Common myeloid progenitor, CD34-positive (primary cell): Measurements from ENCODE around the gene HOOK2.

Experiments
- CTCF ChIA-PET: fragments of 350-600 bp; sonication (Branson Sonifier 250); formaldehyde crosslinking; loops from one replicate; lab custom pipeline; 2021; ENCODE audit warnings: antibody characterized with exemption; lab: Charles Lee
- POLR2A ChIA-PET: fragments of 350-600 bp; sonication (Branson Sonifier 250); formaldehyde crosslinking; loops from one replicate; lab custom pipeline; 2021; ENCODE audit warnings: antibody characterized with exemption; lab: Charles Lee
- DNase-seq, 3 donors: peaks; one replicate each; pipeline versions ENCODE4 v3.0.0 to v3.0.0-alpha.2; 2013
- H3K27ac ChIP-seq, 2 experiments: 1 replicate in 1 of 2; 2 replicates in 1 of 2; pipeline ENCODE4 v1.7.0; 2013; ENCODE audit warnings: inconsistent platforms in 2 of 2, low read length in 2 of 2, mild to moderate bottlenecking in 2 of 2, low read depth in 1 of 2, moderate library complexity in 1 of 2; ENCODE audit not compliant: severe bottlenecking in 2 of 2, insufficient read depth in 1 of 2, poor library complexity in 1 of 2
- H3K27me3 ChIP-seq, 5 experiments: replicated peaks in 2 of 5; 1 replicate in 3 of 5; 2 replicates in 2 of 5; pipeline versions ENCODE4 v1.6.1 to v1.7.0; 2013; ENCODE audit warnings: low read length in 4 of 5, mild to moderate bottlenecking in 2 of 5, moderate library complexity in 2 of 5, inconsistent platforms in 1 of 5; ENCODE audit not compliant: insufficient read depth in 5 of 5, control insufficient read depth in 4 of 5
- H3K36me3 ChIP-seq, 4 experiments: 1 replicate in 2 of 4; 2 replicates in 2 of 4; pipeline versions ENCODE4 v1.6.1 to v1.7.0; 2013; ENCODE audit warnings: low read length in 3 of 4, control low read depth in 1 of 4, mild to moderate bottlenecking in 1 of 4; ENCODE audit not compliant: control insufficient read depth in 4 of 4, insufficient read depth in 4 of 4
- H3K4me1 ChIP-seq, 4 experiments: 1 replicate in 3 of 4; 2 replicates in 1 of 4; pipeline versions ENCODE4 v1.6.1 to v1.7.1; 2013; ENCODE audit warnings: low read length in 3 of 4, mild to moderate bottlenecking in 3 of 4, control low read depth in 1 of 4, inconsistent platforms in 1 of 4, moderate library complexity in 1 of 4; ENCODE audit not compliant: control insufficient read depth in 4 of 4, insufficient read depth in 4 of 4; ENCODE audit errors: control extremely low read depth in 1 of 4
- H3K4me3 ChIP-seq, 7 experiments: 1 replicate in 4 of 7; 2 replicates in 3 of 7; pipeline versions ENCODE4 v1.5.1 to v1.7.0; 2013; ENCODE audit warnings: mild to moderate bottlenecking in 7 of 7, low read length in 6 of 7, moderate library complexity in 6 of 7, inconsistent platforms in 2 of 7, low read depth in 2 of 7, control low read depth in 1 of 7; ENCODE audit not compliant: insufficient read depth in 4 of 7, control insufficient read depth in 1 of 7; ENCODE audit errors: extremely low read depth in 1 of 7
- H3K9me3 ChIP-seq, 5 experiments: 1 replicate in 4 of 5; 2 replicates in 1 of 5; pipeline versions ENCODE4 v1.6.1 to v1.7.1; 2013; ENCODE audit warnings: low read length in 4 of 5, mild to moderate bottlenecking in 2 of 5, inconsistent platforms in 1 of 5, low read depth in 1 of 5, moderate library complexity in 1 of 5; ENCODE audit not compliant: control insufficient read depth in 4 of 5, insufficient read depth in 2 of 5; ENCODE audit errors: control extremely low read depth in 1 of 5
- WGBS: methylation state at CpG from one replicate; pipeline ENCODE4 v1.1.5; 2013; ENCODE audit not compliant: insufficient coverage; 5-methylcytosine and 5-hydroxymethylcytosine counted together

The HOOK2 gene

DNA sequence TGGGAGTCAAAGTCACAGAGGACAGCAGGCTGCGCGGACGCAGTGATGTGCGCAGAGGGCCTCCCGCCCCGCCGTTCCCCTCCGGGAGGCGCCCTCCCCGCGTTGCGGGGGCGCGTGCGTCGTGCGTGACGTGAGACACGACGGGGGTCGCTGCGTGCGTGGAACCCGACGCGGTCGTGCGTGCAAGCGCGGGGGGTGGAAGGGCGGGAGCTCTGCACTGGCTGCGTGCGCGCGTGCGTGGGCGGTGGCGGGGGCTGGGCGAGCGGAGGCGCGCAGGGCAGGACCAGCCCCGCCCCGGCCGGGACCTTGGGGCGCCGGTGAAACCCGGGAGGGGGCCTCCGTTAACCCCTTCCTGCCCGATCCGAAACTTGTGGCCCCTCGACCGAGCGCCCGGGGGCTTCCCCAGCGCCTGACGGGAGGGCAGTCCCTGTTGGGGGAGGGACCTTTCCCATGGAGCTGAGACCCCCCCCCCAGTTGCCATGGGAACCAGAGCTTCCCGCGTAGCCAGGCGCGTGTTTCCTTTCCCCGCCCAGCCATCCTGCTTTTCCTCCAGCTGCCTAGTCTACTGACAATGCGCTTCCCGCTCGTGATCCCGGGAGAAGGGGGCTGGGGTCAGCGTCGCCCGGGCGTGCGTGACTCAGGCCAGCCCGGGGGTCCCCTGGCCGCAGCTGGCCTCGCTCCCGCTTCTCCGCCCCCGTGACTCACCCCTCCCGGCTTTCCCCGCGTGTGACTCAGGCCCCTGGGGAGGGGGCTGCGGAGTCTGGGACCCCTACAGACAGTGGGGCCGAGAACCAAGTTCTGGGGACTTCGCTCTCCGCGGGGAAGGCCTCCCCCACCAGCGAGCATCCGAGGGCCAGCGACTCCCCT lies 7.3 kb upstream of the HOOK2 start:
- ChIA-PET CTCF (interaction anchor here (29.7 kb wide), 1 partner anchor 15 kb away, joined by 612 read pairs; the partner anchor contains the start of genes JUNB, PRDX2 and THSD8), POLR2A (interaction anchor here (0.8 to 5.9 kb wide), 3 partner anchors 10 to 108 kb away, joined by 4 to 79 read pairs (median 6); partner anchors contain the start of gene JUNB)
- Histone ChIP-seq H3K9me3 (no peaks in the 10 kb centered on the region), H3K4me3 (peak overlapping the region; percentile 39 to 81 (median 65)), H3K4me1 (peaks cover 27 to 88% (median 86%) of the 10 kb centered on the region in 4 experiments), H3K36me3 (no peaks in the 10 kb centered on the region), H3K27ac (peak overlapping the region; percentile 77 to 85), H3K27me3 (no peaks in the 10 kb centered on the region)
- peak; percentile 74 to 93 (median 88) for DNase-seq
- under 1% methylated on average over 61 of the region's 88 CpGs for WGBS

- POLR2A ChIA-PET, result interaction anchor here (0.8 to 5.9 kb wide), 2 partner anchors 10 to 108 kb away, joined by 4 to 79 read pairs; partner anchors contain the start of gene JUNB
- no peaks in the 10 kb centered on the region for H3K27me3 ChIP-seq
- under 1% methylated on average over 10 of the region's 12 CpGs for WGBS
- DNase-seq, result no peak
- peak overlapping the region; percentile 39 to 81 (median 65) for H3K4me3 ChIP-seq
- H3K9me3 ChIP-seq, result no peaks in the 10 kb centered on the region
- CTCF ChIA-PET, result interaction anchor here (29.7 kb wide), 1 partner anchor 16 kb away, joined by 612 read pairs; the partner anchor contains the start of genes JUNB, PRDX2 and THSD8
- peaks cover 25 to 88% (median 86%) of the 10 kb centered on the region in 4 experiments for H3K4me1 ChIP-seq
- H3K27ac ChIP-seq, result peak overlapping the region; percentile 77 to 85
- no peaks in the 10 kb centered on the region for H3K36me3 ChIP-seq
Measured at GRCh38 chr19:12782174-12782423, 6.7 kb upstream of the HOOK2 start.

- H3K4me1 ChIP-seq, result peaks cover 10 to 71% (median 67%) of the 10 kb centered on the region in 4 experiments
- WGBS, result 81% methylated on average over 10 of the region's 15 CpGs
- CTCF ChIA-PET, result interaction anchor here (4.5 to 39.0 kb wide), 3 partner anchors 9 to 50 kb away, joined by 47 to 776 read pairs (median 612); partner anchors contain the start of genes GET3, JUNB, PRDX2 and THSD8
Measured at GRCh38 chr19:12779162-12779993, 4.0 kb upstream of the HOOK2 start.

GRCh38 chr19:12778905-12779161 lies 3.5 kb upstream of the HOOK2 start:
- Histone ChIP-seq H3K36me3 (no peaks in the 10 kb centered on the region), H3K27ac (peak overlapping the region in 1 of 2 experiments; percentile 77), H3K4me1 (peaks cover 8 to 65% (median 62%) of the 10 kb centered on the region in 4 experiments), H3K9me3 (no peaks in the 10 kb centered on the region), H3K27me3 (no peaks in the 10 kb centered on the region), H3K4me3 (peak overlapping the region in 5 of 7 experiments; percentile 20 to 90 (median 77))
- ChIA-PET CTCF (interaction anchor here (0.6 to 39.0 kb wide), 4 partner anchors 9 to 545 kb away, joined by 3 to 776 read pairs (median 330); partner anchors contain the start of genes GET3, JUNB, PRDX2 and THSD8), POLR2A (interaction anchor here (7.4 kb wide), 1 partner anchor 12 kb away, joined by 198 read pairs; the partner anchor contains the start of gene JUNB)
- DNase-seq, result no peak
- 71% methylated on average over 3 of the region's 6 CpGs for WGBS

More at GRCh38 chr19:12779162-12779993, 4.0 kb upstream of the HOOK2 start:
- POLR2A ChIA-PET, result interaction anchor here (5.9 to 7.4 kb wide), 2 partner anchors 12 to 13 kb away, joined by 79 to 198 read pairs; partner anchors contain the start of gene JUNB
- no peaks in the 10 kb centered on the region for H3K27me3 ChIP-seq
- H3K27ac ChIP-seq, result peak overlapping the region in 1 of 2 experiments; percentile 77
- DNase-seq, result peak in 1 of 3 donors; percentile 46
- H3K4me3 ChIP-seq, result peak overlapping the region in 3 of 7 experiments; percentile 77 to 90 (median 83)
- no peaks in the 10 kb centered on the region for H3K9me3 ChIP-seq
- H3K36me3 ChIP-seq, result no peaks in the 10 kb centered on the region

DNA sequence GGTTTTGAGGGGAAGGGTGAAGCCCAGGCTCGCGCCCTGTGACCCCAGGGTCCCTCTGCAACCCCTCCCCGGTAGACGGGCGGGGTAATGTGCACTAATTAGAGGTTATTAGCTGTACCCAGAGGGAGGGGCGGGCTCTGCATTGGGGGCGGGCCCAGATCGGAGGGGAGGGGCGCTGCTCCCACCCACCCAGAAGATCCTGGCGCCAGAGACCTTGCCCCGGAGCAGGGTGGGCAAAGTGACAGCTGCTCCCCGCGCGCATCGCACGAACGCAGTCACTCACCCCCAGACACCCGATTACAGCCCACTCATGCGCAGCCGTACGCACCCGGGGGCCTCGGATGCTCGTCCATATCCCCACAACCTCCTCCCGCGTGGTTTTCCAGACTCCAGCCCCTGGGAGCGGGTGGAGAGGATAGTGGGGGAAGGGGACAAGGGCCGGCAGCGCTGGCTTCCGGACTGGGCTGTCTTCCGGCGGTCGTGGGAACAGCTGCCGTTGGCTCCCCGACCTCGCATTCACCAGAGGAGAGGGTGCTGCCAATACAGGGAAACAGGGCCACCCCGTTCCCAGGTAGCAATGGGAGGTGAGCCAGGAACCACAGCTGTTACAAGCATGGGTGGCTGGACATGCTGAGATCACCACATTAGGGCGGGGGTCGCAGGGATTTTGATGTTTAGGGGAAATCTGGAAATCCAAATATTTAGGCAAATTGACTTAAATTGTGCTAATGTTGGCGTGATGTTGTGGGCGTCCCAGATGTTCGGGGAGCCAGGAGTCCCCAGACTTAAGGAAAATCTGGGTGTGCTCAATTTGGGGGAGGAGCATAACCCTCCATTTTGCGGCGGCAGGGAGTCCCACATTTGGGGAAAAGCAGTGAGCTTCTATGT lies 2.9 kb upstream of the HOOK2 start:
- Histone ChIP-seq H3K27ac (peak overlapping the region in 1 of 2 experiments; percentile 77), H3K4me1 (peaks cover 5 to 60% (median 58%) of the 10 kb centered on the region in 4 experiments), H3K9me3 (no peaks in the 10 kb centered on the region), H3K4me3 (peak overlapping the region; percentile 27 to 90 (median 74)), H3K27me3 (no peaks in the 10 kb centered on the region), H3K36me3 (no peaks in the 10 kb centered on the region)
- ChIA-PET CTCF (interaction anchor here (0.6 to 39.0 kb wide), 6 partner anchors 7 to 545 kb away, joined by 3 to 776 read pairs (median 28); partner anchors contain the start of genes GET3, JUNB, PRDX2 and THSD8), POLR2A (interaction anchor here (0.6 to 7.4 kb wide), 5 partner anchors 13 to 374 kb away, joined by 3 to 198 read pairs (median 3); partner anchors contain the start of genes JUNB, PRDX2 and THSD8)
- WGBS, result 6% methylated on average over 40 of the region's 44 CpGs
- DNase-seq, result peak in 2 of 3 donors; percentile 55 to 67
